A549 (cell line): ENCODE measurements around the gene HARBI1. TPM values are rescaled to one million over a fixed set of nuclear protein-coding genes. Genes with fewer than 3 reads are reported as not detected.

Experiments
- ATAC-seq, 2 experiments: fragments of 200-7000 bp in 1 of 2; fragments of >200 bp in 1 of 2; cut with Nextera tagmentation in 1 of 2; cut with Tn5 transposase in 1 of 2; 3 replicates each; pipeline versions ENCODE4 v1.8.0 to v1.9.1; 2018 to 2020; ENCODE audit warnings: mild to moderate bottlenecking in 1 of 2, moderate library complexity in 1 of 2
- CTCF ChIA-PET: fragments of 300-600 bp; sonication (Branson Sonifier 250); formaldehyde crosslinking; extraction: SDS; loops from one replicate; lab custom pipeline; 2021; ENCODE audit warnings: antibody characterized with exemption, inconsistent platforms; lab: Yijun Ruan, JAX
- POLR2A ChIA-PET: fragments of 350-600 bp; formaldehyde crosslinking; extraction: SDS; loops from one replicate; lab custom pipeline; 2021; ENCODE audit warnings: antibody characterized with exemption, inconsistent platforms; lab: Yijun Ruan, JAX
- DNase-seq, 2 experiments: peaks; one replicate each; pipeline versions ENCODE4 v3.0.0 to v3.0.0-alpha.2; 2011 to 2016; ENCODE audit warnings: low read depth in 1 of 2, low spot score in 1 of 2
- FAIRE-seq: peaks from 2 replicates; lab custom pipeline; 2011; peaks lifted over from hg19 to GRCh38; lab: Jason Lieb, UNC
- H3K27ac ChIP-seq, 2 experiments: fragments of >200 bp; sonication (Bioruptor Twin); formaldehyde crosslinking; 3 replicates each; pipeline ENCODE4 v1.5.1; 2016 to 2017
- H3K4me1 ChIP-seq: fragments of >200 bp; sonication (Bioruptor Twin); formaldehyde crosslinking; 3 replicates; pipeline ENCODE4 v1.6.1; 2016
- H3K4me2 ChIP-seq: fragments of >200 bp; sonication (Bioruptor Twin); formaldehyde crosslinking; 3 replicates; pipeline ENCODE4 v1.6.1; 2016
- H3K4me3 ChIP-seq: fragments of >200 bp; sonication (Bioruptor Twin); formaldehyde crosslinking; 3 replicates; pipeline ENCODE4 v1.5.1; 2016
- H3K9me3 ChIP-seq: fragments of >200 bp; sonication (Bioruptor Twin); formaldehyde crosslinking; 3 replicates; pipeline ENCODE4 v1.6.1; 2016
- BHLHE40 ChIP-seq: IDR thresholded peaks from 2 replicates; pipeline ENCODE4 v1.6.1; 2012; ENCODE audit warnings: low read depth, low read length, inconsistent platforms
- CHD2 ChIP-seq: fragments of 150-350 bp; IDR thresholded peaks from 2 replicates; pipeline ENCODE4 v1.6.1; 2014; ENCODE audit warnings: low read length; ENCODE audit not compliant: partially characterized antibody
- CHD4 ChIP-seq: fragments of 200-600 bp; sonication (generic); IDR thresholded peaks from 2 replicates; pipeline ENCODE4 v1.6.1; 2016; ENCODE audit warnings: antibody characterized with exemption, mild to moderate bottlenecking, borderline replicate concordance
- EHF ChIP-seq: fragments of 250-450 bp; sonication (Bioruptor Pico); IDR thresholded peaks from 2 replicates; pipeline ENCODE4 v1.5.0; 2020; ENCODE audit warnings: mild to moderate bottlenecking
- ELK1 ChIP-seq: fragments of 150-350 bp; IDR thresholded peaks from 2 replicates; pipeline ENCODE4 v1.6.1; 2014; ENCODE audit warnings: low read depth, mild to moderate bottlenecking, low read length
- ESRRA ChIP-seq: fragments of 150-350 bp; IDR thresholded peaks from 2 replicates; pipeline ENCODE4 v1.6.1; 2014; ENCODE audit warnings: mild to moderate bottlenecking, low read length, borderline replicate concordance
- FOSL2 ChIP-seq, 2 experiments: fragments of 450-650 bp in 1 of 2; fragments of >200 bp in 1 of 2; sonication (Bioruptor Twin) in 1 of 2; formaldehyde crosslinking; IDR thresholded peaks; 2 replicates each; pipeline versions ENCODE4 v1.5.0 to v1.6.1; 2016 to 2020; ENCODE audit warnings: mild to moderate bottlenecking in 1 of 2, moderate library complexity in 1 of 2
- HEYL ChIP-seq: fragments of 250-450 bp; sonication (Bioruptor Pico); IDR thresholded peaks from 2 replicates; pipeline ENCODE4 v1.8.0; 2021; ENCODE audit warnings: mild to moderate bottlenecking, moderate library complexity
- HOXB13 ChIP-seq: fragments of 250-450 bp; sonication (Bioruptor Pico); IDR thresholded peaks from 2 replicates; pipeline ENCODE4 v1.5.0; 2020; ENCODE audit warnings: low read depth, mild to moderate bottlenecking, moderate library complexity
- JUN ChIP-seq, 2 experiments: fragments of >200 bp; sonication (Bioruptor Twin); formaldehyde crosslinking; IDR thresholded peaks; 2 replicates in 1 of 2; 3 replicates in 1 of 2; pipeline ENCODE4 v1.6.1; 2016 to 2017
- JUNB ChIP-seq: fragments of >200 bp; sonication (Bioruptor Twin); formaldehyde crosslinking; IDR thresholded peaks from 2 replicates; pipeline ENCODE4 v1.6.1; 2016
- MAFK ChIP-seq: fragments of 450-650 bp; IDR thresholded peaks from 2 replicates; pipeline ENCODE4 v1.6.1; 2014; ENCODE audit not compliant: partially characterized antibody
- MAZ ChIP-seq: fragments of 150-350 bp; IDR thresholded peaks from 2 replicates; pipeline ENCODE4 v1.6.1; 2014; ENCODE audit warnings: antibody characterized with exemption, low read depth, low read length, borderline replicate concordance
- PBX3 ChIP-seq: IDR thresholded peaks from 2 replicates; pipeline ENCODE4 v1.6.1; 2012
- RARB ChIP-seq: fragments of 250-450 bp; sonication (Bioruptor Pico); IDR thresholded peaks from 2 replicates; pipeline ENCODE4 v1.8.0; 2021; ENCODE audit warnings: mild to moderate bottlenecking, moderate library complexity
- REST ChIP-seq: fragments of 200-600 bp; sonication (generic); IDR thresholded peaks from 2 replicates; pipeline ENCODE4 v1.6.1; 2016; ENCODE audit warnings: antibody characterized with exemption, mild to moderate bottlenecking, moderate library complexity
- RFX5 ChIP-seq: fragments of 450-650 bp; IDR thresholded peaks from 2 replicates; pipeline ENCODE4 v1.7.1; 2014; ENCODE audit warnings: antibody characterized with exemption, mild to moderate bottlenecking, moderate library complexity
- TFCP2L1 ChIP-seq: fragments of 250-450 bp; sonication (Bioruptor Pico); IDR thresholded peaks from 2 replicates; pipeline ENCODE4 v1.5.0; 2021; ENCODE audit warnings: mild to moderate bottlenecking
- ZC3H11A ChIP-seq: fragments of 450-650 bp; IDR thresholded peaks from 2 replicates; pipeline ENCODE4 v1.6.1; 2014; ENCODE audit warnings: antibody characterized with exemption, mild to moderate bottlenecking
- ZFP36 ChIP-seq: fragments of 450-650 bp; IDR thresholded peaks from 2 replicates; pipeline ENCODE4 v1.6.1; 2014; ENCODE audit warnings: borderline replicate concordance; ENCODE audit not compliant: partially characterized antibody
- WGBS: methylation state at CpG from one replicate; pipeline ENCODE4 v1.1.6; 2017; ENCODE audit errors: missing lambda C conversion rate; 5-methylcytosine and 5-hydroxymethylcytosine counted together
- polyA plus RNA-seq, 4 experiments: library from polyadenylated mRNA; depleted of rRNA in 3 of 4; stranded (reverse); fragments of >200 nt; fragmentation: RNase III in 1 of 4; extraction: RNeasy Plus Mini Kit Qiagen cat#74134 plus additional on column Dnase treatment in 1 of 4; gene quantifications; 2 replicates in 3 of 4; 3 replicates in 1 of 4; pipeline ENCODE4 v1.2.3, GENCODE V29; 2011 to 2017

HARBI1 gene
- polyA plus RNA-seq, 2 of the 4 experiments (the other 2 are of a cell fraction) = 5.6 to 5.7 TPM

DNA sequence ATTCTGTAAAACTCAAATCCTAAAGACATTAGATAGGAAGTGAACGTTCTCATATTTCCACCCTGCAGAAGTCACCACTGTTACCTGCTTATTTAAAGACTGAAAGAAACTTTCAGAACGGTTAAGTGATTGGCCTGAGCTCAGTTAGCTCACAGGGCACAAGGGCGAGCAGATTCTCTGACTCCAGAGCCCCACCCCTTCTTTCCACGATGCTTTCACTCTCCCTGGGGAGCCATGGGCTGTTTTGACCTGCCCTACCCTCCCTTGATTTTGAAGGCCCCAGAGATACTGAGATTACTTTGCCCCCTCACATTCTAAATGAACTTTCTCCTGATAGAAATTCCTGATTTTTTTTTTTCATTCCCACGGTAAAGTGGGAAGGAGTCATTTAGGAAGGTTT lies 49.5 kb upstream of the HARBI1 start:
- Histone ChIP-seq H3K27ac (no peak overlapping the region), H3K9me3 (no peaks in the 10 kb centered on the region), H3K4me1 (no peaks in the 10 kb centered on the region), H3K4me3 (no peak overlapping the region), H3K4me2 (no peak overlapping the region)
- ATAC-seq (no peak), DNase-seq (no peak), FAIRE-seq (no peak)
- 71% methylated on average over 5 of the region's 5 CpGs for WGBS
- ChIA-PET POLR2A (no interaction called here), CTCF (interaction anchor here (0.5 kb wide), 1 partner anchor 32 kb away, joined by 3 read pairs; no protein-coding TSS in a partner anchor)
- no peak for TF ChIP-seq TFCP2L1 (CRISPR knock-in tag)
- TF ChIP-seq JUN (IDR thresholded peaks at IDR 0.05) = no peak
- TF ChIP-seq ESRRA = no peak
- no peak for TF ChIP-seq HOXB13 (CRISPR knock-in tag)
- TF ChIP-seq MAFK = no peak
- TF ChIP-seq HEYL = no peak
- no peak for TF ChIP-seq ELK1
- TF ChIP-seq EHF (CRISPR knock-in tag) = no peak
- TF ChIP-seq FOSL2 (IDR thresholded peaks at IDR 0.05) = no peak
- TF ChIP-seq FOSL2 (CRISPR knock-in tag; IDR thresholded peaks at IDR 0.05) = no peak
- no peak for TF ChIP-seq JUNB
- no peak for TF ChIP-seq REST
- TF ChIP-seq ZC3H11A = no peak
- TF ChIP-seq RFX5 = no peak

DNA sequence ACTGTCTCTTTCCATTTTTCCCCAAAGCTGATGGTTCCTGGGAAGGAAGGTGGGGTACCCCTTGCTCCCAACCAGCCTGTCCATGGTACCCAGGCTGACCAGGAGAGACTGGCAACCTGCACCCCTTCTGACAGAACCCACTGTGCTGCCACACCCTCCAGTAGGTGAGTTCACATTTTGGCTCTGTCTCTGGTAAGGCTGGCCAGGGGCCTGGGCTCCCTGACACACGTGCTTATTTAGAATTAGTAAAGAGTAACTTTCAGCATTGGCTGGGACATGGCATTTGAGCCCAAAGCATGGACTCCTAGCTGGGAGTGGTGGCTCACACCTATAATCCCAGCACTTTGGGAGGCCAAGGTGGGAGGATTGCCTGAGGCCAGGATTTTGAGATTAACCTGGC lies 48.3 kb upstream of the HARBI1 start:
- TF ChIP-seq MAZ (no peak), PBX3 (no peak), ZFP36 (no peak), CHD2 (no peak), RARB (CRISPR knock-in tag) (no peak), CHD4 (no peak), BHLHE40 (no peak)
- DNase-seq (no peak), ATAC-seq (no peak), FAIRE-seq (no peak)
- 79% methylated on average over 1 of the region's 1 CpG for WGBS
- Histone ChIP-seq H3K4me1 (no peaks in the 10 kb centered on the region), H3K4me2 (no peak overlapping the region), H3K4me3 (no peak overlapping the region), H3K9me3 (no peaks in the 10 kb centered on the region), H3K27ac (no peak overlapping the region)
- CTCF ChIA-PET = interaction anchor here (0.6 kb wide), 1 partner anchor 127 kb away, joined by 3 read pairs; no protein-coding TSS in a partner anchor
- POLR2A ChIA-PET = no interaction called here
